GM18909 (cell line): Measurements from ENCODE around the gene SLC12A3.

Source experiments
- ATAC-seq: cut with Tn5 transposase; IDR thresholded peaks from one replicate; pipeline ENCODE4 v1.9.1; 2021; ENCODE audit warnings: mild to moderate bottlenecking; ENCODE audit not compliant: unreplicated experiment, poor library complexity

Gene SLC12A3

GRCh38 chr16:56847173-56847910 is 17.7 kb upstream of the SLC12A3 start:
- no peak for ATAC-seq

DNA sequence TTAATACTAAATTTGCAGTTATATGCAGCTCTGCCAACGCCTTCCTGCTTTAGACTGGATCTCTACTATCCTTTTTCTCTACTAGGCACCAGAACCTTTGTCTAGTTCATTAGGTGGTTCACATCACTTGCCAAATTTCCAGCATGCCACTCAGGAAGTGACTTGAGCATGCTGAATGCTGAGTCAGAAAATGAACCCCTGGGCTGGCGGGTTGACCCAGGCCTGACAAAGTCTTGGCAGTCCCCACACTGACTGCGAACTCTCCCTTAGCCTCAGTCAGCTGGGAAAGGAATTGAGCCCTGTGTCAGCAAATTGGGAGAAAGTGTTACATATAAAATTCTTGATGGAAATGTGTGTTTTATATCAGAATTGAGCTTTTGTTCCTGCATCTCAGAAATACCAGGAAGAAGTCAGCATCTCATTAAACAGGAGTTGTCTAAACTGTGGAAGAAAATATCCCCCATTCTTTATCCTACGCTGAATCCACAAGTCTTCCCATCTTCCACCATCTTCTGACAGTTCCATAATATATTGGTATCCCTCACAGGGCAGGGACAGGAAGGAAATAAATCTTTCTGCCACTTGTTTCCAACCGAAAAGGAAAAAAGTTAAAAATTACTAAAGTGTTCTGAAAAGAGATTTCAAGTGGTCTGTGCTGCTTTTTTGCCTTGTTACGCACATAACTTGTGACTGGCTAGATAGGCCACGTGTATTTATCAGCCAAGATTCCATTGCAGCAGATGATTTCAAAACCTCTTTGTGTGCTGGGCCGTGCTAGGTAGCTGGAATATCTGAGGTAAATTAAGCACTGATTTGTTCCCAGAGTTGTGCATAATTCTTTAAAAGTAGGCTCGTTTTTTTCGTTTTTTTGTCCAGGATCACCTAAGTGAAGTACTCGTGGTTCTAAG is 16.7 kb upstream of the SLC12A3 start:
- ATAC-seq, result no peak

DNA sequence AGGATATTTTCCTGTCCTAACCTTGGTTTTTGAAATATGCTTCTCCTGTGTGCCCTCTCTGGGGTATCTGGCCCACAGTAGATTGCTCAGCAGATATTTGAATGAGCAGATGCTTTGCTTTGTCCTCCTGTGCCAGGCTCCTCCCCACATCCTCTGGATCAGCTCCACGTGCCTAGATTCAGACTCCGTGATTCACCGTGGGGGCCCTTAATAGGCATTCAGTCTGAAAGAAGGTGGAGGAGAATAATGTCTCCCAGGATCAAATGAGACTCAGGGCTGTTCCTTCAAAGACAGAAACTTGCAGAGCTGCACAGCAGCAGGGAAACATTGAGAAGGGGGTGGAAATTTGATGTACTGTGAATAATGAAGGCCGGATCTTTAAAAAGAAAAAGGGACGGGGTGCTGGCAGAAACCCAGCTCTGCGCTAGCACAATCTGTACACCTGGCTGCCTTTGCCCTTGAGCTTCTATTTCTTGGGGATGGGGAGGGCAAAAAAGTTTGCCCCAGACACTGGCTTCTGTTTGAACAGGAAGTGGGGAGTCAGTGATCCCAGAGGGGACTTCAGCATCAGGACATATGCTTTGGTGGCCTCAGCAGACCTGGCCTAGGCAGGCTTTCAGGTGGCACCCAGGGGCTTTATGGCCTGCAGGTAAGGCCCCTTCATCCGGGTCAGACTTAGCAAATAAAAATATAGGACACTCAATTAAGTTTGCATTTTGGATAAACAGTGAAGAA is 15.9 kb upstream of the SLC12A3 start:
- ATAC-seq, result no peak

DNA sequence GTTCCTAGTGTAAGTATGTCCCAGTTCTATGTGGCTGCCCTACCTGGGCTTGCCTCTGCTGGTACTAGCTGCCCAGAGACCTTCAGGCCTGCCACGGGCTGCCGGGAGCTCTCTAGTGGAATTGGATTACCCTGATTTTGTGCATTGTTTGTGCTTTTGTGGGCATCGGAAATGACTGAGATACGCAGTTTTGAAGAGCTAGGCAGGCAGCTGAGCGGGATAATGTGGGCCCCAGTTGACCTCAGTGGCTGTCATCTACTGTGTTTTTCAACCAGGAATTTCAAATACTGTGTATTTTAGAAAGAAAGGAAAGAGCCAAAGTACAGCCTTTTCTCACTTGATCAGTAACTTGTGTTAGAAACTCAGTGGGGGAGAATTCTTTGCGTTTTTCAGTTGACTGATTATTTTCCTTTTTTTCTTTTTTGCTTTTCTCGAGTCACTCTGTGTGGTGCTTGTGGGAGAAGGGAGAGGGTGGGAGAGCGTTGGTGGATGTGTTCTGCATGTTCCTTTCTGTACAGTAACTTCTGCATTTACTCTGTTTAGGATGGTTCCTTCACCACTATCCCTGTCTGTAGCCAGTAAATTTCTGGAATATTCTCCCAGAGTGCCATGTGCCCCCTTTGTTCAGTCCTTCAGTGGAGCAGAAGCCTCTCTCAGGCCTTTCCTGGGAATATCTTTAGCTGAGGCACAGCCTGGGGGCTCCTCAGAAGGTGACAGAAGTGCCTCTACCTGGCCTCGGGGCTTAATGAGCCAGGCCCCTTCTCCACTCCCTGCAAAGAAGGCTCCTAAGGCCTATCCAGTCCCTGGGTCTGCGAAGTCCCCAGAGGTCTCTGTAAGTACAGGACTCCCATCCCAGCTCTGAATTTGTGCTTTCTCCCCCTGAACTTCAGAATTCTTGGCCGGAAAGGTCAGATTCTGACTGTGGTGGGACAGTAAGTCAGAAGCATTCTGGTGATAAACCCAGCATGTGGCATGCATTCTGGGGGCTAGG is 15.0 kb upstream of the SLC12A3 start:
- ATAC-seq, result no peak

DNA sequence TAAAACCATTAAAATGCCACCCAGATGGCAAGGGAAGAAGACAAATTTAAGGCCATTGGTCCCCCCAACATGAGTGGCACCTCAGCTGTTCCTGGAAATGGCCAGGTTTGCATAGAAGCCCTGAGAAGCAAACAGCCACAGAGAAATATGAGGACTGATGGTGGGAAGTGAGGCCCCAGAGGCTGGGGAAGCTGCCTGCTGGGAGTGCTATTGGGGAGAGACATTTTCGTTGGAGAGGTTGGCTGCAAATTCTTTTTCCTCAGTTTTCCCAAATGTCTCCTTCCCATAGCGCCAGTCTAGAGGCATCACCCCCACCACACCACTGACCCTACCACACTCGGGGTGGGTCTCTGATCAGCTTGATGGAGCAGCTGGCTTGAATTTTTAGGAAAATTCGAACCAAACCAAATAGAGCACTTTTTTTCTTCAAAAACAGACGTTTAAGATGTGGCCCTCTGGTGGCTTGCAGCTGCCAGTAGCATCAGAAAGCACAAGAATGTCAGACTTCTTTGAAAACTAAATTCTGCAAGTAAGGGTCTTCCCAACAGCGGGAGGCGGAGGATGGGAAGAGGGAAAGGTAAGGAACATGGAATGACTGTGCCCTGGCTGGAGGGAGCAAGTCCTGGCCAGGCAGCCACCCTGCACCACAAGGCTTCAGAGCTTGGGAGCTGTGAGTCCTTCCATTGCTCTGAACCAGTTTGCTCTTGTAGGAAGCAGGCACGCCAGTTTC is 13.2 kb upstream of the SLC12A3 start:
- ATAC-seq, result no peak

GRCh38 chr16:56852401-56852730 is 12.6 kb upstream of the SLC12A3 start:
- no peak for ATAC-seq

DNA sequence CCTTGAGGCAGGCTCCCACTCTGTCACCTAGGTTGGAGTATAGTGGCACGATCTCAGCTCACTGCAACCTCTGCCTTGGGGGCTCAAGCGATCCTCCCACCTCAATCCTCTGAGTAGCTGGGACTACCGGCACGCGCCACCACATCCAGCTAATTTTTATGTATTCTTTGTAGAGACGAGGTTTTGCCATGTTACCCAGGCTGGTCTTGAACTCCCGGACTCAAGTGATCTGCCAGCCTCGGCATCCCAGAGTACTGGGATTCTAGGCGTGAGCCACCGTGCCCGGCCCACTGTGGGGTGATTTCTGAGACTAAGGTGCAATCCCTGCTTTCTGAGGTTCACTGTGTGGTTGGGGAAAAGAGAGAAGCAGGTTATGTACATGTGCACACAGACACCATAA is 12.0 kb upstream of the SLC12A3 start:
- ATAC-seq, result no peak

DNA sequence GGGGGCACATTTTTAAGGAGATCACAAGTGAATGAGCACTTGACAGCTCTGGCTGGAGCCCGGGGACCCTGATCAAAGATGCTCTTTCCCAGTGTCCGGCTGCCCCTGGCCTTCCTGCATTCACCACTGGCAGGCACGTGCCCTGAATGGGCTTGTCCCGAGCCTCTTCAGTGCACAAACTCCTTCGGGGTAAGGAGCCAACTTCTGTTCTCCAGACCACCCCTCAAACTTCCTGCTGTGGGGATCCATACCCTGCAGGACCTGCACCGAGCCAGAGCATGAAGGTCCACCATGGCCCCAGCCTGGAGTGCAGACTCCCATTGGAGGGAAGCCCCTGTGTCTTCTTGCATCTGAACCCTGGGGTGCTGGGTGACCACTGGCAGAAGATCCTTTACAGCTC is 9.8 kb upstream of the SLC12A3 start:
- ATAC-seq, result no peak

GRCh38 chr16:56855946-56856345 is 9.1 kb upstream of the SLC12A3 start:
- no peak for ATAC-seq

GRCh38 chr16:56856876-56857447 is 8.0 kb upstream of the SLC12A3 start:
- no peak for ATAC-seq

DNA sequence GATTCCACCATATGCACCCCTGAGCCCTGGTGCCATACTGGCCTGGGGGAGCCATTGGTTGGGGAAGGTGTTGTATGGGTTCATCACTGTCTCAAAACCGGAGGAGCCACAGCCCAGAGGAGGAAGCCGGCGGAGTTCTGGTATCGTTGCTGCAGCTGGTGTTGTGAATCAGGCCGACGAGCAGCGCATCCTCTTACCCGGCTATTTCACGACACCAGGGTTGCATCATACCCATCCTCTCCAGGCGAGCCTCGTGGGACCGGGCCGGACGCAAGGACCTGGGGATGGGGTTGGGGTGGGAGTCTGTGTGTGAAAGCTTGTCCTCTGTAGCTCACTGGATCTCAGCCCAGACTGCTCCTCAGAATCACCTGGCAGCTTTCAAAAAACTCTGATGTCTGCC is 6.6 kb upstream of the SLC12A3 start:
- no peak for ATAC-seq

- ATAC-seq, result no peak
Measured at GRCh38 chr16:56859636-56860035, 5.4 kb upstream of the SLC12A3 start.

DNA sequence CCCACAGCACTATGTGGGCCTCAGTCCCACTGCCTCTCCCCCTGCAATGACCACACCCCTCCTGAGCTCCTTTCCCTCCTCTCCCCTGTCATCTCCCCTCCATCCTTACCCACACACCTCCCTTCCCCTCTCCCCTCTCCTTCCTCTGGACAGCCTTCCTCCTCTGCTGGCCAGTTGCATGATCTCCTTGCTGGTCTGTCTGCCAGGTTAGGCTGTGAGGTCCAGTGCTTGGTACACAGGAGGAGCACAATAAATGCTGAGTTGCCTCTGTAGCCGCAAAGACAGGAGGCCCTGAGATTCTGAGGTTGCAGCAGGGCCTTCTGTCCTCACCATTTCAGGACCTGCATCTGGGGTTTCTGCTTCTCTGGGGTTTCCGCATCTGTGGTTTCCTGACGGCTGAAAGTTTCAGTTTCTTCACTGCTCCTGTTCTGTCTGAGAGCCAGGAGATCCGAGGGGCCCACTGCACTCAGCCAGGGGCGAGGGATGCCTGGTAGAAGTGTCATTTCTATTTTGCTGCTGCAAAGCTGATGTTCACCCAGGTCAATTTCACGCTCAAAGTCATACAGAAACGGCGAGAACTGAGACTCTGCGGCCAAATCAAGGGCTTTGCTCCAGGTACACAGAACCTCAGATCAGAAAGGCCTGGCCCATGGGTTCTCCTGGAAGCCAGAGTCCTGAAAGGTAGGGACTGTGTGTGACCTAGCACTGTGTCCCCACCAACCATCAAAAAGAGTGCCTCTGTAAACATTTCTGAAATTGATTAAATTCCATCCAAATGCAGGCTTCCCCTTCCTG is 4.6 kb upstream of the SLC12A3 start:
- no peak for ATAC-seq

DNA sequence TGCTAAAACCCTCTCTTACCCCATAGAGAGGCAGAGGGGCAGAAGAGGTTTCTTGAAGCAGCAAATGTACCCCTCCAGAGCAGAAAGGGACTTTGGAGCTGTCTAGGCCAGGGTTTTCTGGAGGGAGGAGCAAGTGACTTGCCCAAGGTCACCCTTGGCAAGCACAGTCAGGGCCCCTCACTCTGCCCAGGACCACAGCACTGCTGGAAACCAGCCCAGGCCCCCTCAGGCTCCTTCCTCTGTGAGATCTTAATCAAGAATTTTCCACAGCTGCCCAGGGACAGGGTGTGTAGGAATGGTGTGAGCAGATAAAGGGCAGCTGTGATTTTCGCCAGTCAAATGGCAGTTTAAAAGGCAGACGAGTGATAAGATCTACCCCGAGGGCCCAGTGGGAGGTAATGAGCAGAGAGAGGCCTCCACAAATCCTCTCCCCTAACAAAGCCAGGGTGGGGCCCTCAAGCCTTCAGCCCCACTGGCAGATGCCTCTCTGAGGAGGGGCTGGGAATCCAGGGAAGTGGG is 3.9 kb upstream of the SLC12A3 start:
- ATAC-seq, result no peak

DNA sequence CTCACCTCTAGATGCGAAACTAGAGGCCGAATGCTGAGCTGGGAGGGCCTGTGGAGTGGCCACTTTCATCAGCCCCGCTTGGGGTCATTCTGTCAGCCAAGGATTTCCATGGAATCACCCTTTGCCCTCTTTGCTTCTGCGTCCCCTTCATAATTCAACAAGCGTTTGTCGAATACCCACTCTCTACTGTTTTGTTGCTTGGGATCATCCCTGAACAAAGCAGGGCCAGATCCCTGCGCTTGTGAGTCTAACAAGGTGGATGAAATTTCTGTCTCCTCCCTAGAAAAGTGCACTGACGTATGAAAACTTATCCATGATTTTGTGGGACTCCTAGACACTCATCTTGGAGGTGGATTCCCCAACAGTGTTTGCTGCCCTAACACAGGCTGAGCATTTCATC is 3.3 kb upstream of the SLC12A3 start:
- no peak for ATAC-seq

DNA sequence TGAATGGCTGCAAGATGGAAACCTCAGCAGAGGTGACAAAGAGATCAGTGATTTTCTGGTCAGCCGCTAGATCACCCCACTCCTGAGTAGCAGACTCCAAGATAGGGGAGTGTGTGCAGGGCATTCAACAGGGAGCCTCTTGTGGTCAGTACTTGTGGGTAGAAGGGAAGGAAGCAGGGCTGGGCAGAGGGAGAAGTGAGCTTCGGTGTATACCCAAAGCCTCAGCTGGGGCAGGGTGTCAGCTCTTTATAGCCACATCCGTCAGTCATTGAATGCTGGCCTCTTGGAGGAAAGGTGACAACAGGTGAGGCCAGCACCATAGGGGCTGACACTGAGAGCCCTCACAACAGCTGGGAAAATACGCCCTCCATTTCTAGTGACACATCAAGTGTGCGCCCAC is 2.2 kb upstream of the SLC12A3 start:
- ATAC-seq, result no peak

GRCh38 chr16:56865394-56866062 is 521 bp downstream of the SLC12A3 start:
- ATAC-seq, result no peak
